Cardiac muscle cell (in vitro differentiated cells and primary cell): ENCODE measurements around the gene MRPL21. TPM values are rescaled to one million over a fixed set of nuclear protein-coding genes. Genes with fewer than 3 reads are reported as not detected.

ENCODE experiments used
- DNase-seq, 2 donors: peaks; one replicate each; pipeline versions ENCODE4 v3.0.0 to v3.0.0-alpha.2; 2010 to 2017; ENCODE audit warnings: low read depth in 1 of 2, low spot score in 1 of 2
- H3K27ac ChIP-seq: fragments of 200-600 bp; sonication (generic); 2 replicates; pipeline ENCODE4 v1.5.1; 2016
- H3K27me3 ChIP-seq: fragments of 200-600 bp; sonication (generic); 2 replicates; pipeline ENCODE4 v1.6.0; 2016; ENCODE audit warnings: control low read depth
- H3K36me3 ChIP-seq: fragments of 200-600 bp; sonication (generic); 2 replicates; pipeline ENCODE4 v1.5.1; 2016; ENCODE audit warnings: control low read depth
- H3K4me1 ChIP-seq: fragments of 200-600 bp; sonication (generic); 2 replicates; pipeline ENCODE4 v1.8.1; 2017; ENCODE audit warnings: low read depth, mild to moderate bottlenecking, mixed run types
- H3K4me3 ChIP-seq: fragments of 200-600 bp; sonication (generic); 2 replicates; pipeline ENCODE4 v1.5.1; 2016; ENCODE audit warnings: mild to moderate bottlenecking
- H3K9me3 ChIP-seq: fragments of 200-600 bp; sonication (generic); 2 replicates; pipeline ENCODE4 v1.5.1; 2017; ENCODE audit warnings: low read depth, mild to moderate bottlenecking, control low read depth
- polyA plus RNA-seq: library from polyadenylated mRNA; unstranded; fragments of >200 nt; fragmentation: Nextera tagmentation; extraction: Ambion mirVana; gene quantifications from 2 replicates; pipeline ENCODE4 v1.2.1, GENCODE V29; 2016
- total RNA-seq: library from RNA; depleted of rRNA; stranded (reverse); fragments of >200 nt; gene quantifications from 2 replicates; pipeline ENCODE4 v1.2.3, GENCODE V29; 2016
- TF ChIP-seq, protein P1 (sequence below): IDR thresholded peaks from 2 replicates; pipeline ENCODE4 v1.5.1; 2012; ENCODE audit warnings: low read depth, mild to moderate bottlenecking, low read length

Gene MRPL21
- 75.9 and 97.5 TPM in 2 replicates for total RNA-seq
- polyA plus RNA-seq, result 194 and 220 TPM in 2 replicates

DNA sequence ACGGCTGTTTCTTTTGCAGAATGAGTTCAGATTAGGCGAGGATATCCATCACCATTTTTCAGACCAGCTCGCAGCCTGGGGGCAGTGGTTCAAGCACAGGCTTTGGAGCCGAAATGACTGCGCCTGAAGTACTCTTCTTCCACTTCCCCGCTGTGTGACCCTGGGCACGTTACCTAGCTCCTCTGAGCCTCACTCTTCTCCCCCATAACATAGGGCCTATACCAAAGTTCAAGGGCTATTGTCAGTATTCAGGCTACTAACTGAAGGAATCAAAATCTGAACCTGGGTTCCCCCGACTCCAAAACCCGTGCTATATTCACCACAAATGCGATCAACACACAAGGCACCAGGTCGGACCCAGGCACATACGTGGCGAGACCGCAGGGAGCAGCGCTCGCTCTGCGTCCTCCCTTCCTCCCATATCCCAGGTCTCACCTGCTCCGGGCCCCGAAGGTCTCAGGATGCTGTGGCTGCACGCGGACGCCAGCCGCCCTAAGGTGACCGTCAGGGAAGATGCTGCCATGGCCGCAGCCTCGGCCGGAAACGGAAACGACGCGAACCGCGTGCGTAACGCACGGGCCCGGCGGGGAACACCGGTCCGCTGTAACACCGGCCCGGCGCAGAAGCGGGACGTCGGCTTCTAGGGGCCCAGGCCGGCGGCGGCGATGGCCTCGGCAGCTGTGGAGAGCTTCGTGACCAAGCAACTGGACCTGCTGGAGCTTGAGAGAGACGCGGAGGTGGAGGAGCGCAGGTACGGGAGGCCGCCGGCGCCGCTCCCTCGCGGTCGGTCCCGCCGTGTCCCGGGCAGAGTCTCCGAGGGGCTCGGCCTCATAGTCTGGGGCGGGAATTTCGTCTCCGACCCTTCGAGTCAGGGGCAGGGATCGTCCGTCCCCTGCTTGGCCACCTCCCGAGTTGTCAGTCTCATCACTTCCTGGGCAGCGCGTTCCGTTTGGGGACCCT, at the start of gene MRPL21, which contains the start of gene IGHMBP2:
TSS of gene MRPL21 (minus strand) at position 545 of the 960 bp plus-strand sequence. CDS start at position 523, 22 bp downstream.
TSS of gene IGHMBP2 (plus strand) at position 604 of the 960 bp plus-strand sequence. CDS start at position 666, 62 bp downstream.
- DNase-seq, result peak; percentile 89 to 92
- peaks cover 4% of the 10 kb centered on the region for H3K36me3 ChIP-seq
- peaks cover 8% of the 10 kb centered on the region for H3K4me1 ChIP-seq
- peak within 1 kb of the TSS; percentile 75 for H3K4me3 ChIP-seq
- TF ChIP-seq, protein P1, sequence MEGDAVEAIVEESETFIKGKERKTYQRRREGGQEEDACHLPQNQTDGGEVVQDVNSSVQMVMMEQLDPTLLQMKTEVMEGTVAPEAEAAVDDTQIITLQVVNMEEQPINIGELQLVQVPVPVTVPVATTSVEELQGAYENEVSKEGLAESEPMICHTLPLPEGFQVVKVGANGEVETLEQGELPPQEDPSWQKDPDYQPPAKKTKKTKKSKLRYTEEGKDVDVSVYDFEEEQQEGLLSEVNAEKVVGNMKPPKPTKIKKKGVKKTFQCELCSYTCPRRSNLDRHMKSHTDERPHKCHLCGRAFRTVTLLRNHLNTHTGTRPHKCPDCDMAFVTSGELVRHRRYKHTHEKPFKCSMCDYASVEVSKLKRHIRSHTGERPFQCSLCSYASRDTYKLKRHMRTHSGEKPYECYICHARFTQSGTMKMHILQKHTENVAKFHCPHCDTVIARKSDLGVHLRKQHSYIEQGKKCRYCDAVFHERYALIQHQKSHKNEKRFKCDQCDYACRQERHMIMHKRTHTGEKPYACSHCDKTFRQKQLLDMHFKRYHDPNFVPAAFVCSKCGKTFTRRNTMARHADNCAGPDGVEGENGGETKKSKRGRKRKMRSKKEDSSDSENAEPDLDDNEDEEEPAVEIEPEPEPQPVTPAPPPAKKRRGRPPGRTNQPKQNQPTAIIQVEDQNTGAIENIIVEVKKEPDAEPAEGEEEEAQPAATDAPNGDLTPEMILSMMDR, result no peak
- peak within 1 kb of the TSS; percentile 78 for H3K27ac ChIP-seq
- H3K27me3 ChIP-seq, result no peaks in the 10 kb centered on the region
- H3K9me3 ChIP-seq, result no peaks in the 10 kb centered on the region

DNA sequence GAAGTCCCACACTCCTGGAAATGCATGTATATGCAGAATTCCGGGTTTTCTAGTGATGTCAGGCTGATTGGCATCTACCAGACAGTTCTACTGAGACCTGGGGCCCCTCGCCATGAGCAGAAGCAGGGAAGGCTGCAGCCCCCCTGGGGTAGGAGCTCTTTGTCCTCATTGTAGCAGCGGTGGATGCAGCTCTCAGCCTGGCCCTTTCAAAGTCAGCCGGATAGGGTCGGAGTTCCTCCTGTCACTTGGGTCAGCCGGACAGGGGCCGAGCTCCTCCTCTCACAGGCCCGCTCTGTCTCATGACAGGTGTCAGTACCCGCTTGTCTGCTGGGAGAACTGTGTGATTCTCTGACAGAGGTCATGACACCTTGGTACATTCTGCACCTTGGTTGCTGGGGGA, 47.1 kb upstream of the MRPL21 start:
- Histone ChIP-seq H3K4me1 (peaks cover 5% of the 10 kb centered on the region), H3K27me3 (no peaks in the 10 kb centered on the region), H3K36me3 (no peaks in the 10 kb centered on the region), H3K4me3 (no peak overlapping the region), H3K27ac (no peak overlapping the region), H3K9me3 (no peaks in the 10 kb centered on the region)
- TF ChIP-seq, protein P1, result no peak
- DNase-seq, result no peak

DNA sequence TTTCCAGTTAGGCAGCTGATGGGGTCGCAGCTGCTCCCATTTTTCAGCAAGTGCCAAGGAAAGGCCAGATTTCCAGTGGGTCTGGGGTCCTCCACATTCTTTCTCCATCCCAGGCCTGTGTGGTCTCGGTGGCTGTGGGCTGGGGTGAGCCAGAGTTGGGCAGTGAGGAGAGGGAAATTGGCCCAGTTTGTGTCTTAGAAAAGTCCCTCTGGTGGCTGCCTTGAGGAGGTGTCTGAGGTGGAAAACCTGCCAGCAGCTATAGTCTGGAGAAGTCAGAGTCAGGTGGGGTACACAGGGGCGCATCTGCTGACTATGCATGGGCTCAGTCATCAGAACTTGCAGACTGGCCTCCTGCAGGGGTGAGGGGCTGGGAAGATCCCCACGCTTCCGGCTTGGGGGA, 46.6 kb upstream of the MRPL21 start:
- DNase-seq, result peak; percentile 27 to 30
- peaks cover 5% of the 10 kb centered on the region for H3K4me1 ChIP-seq
- H3K36me3 ChIP-seq, result no peaks in the 10 kb centered on the region
- H3K27ac ChIP-seq, result no peak overlapping the region
- H3K27me3 ChIP-seq, result no peaks in the 10 kb centered on the region
- no peaks in the 10 kb centered on the region for H3K9me3 ChIP-seq
- no peak overlapping the region for H3K4me3 ChIP-seq
- TF ChIP-seq, protein P1, result peak; percentile 35

DNA sequence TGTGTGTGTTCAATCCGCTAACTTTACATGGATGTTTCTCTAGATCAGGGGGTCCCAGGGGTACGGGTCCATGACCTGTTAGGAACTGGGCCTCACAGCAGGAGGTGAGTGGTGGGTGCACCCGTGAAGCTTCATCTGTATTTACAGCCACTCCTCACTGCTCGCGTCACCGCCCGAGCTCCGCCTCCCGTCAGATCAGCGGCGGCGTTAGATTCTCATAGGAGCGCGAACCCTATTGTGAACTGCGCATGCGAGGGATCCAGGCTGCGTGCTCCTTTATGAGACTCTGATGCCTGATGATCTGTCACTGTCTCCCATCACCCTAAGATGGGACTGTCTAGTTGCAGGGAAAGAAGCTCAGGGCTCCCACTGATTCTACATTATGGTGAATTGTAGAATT, 45.3 kb upstream of the MRPL21 start:
- TF ChIP-seq, protein P1, result no peak
- peaks cover 5% of the 10 kb centered on the region for H3K4me1 ChIP-seq
- no peak overlapping the region for H3K27ac ChIP-seq
- no peaks in the 10 kb centered on the region for H3K36me3 ChIP-seq
- no peak overlapping the region for H3K4me3 ChIP-seq
- no peaks in the 10 kb centered on the region for H3K9me3 ChIP-seq
- H3K27me3 ChIP-seq, result no peaks in the 10 kb centered on the region
- DNase-seq, result no peak

DNA sequence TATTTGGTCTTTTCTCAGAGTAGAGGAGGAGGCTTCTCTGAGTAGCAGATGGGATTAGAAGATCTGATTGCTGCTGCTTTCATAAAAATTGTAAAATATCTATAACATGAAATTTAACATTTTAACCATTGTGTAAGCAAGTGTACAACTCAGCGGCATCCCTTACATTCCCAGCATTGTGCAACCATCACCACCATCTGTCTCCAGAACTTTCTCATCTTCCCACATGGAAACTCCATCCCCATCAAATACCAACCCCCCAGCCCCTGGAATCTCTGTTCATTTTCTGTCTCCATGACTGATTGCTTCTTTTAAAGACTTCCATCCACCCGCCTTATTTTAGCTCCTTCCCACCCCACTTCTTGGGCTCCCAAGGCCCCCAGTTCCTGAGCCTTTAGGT, 44.9 kb upstream of the MRPL21 start:
- Histone ChIP-seq H3K27ac (no peak overlapping the region), H3K36me3 (no peaks in the 10 kb centered on the region), H3K4me1 (peaks cover 5% of the 10 kb centered on the region), H3K27me3 (no peaks in the 10 kb centered on the region), H3K9me3 (no peaks in the 10 kb centered on the region), H3K4me3 (no peak overlapping the region)
- no peak for DNase-seq
- TF ChIP-seq, protein P1, result no peak
